Ishikawa (cell line): ENCODE measurements around the gene UBE2L3.

ENCODE experiments used
- CEBPB ChIP-seq: IDR thresholded peaks from 2 replicates; pipeline ENCODE4 v1.6.1; 2012
- EP300 ChIP-seq: IDR thresholded peaks from 2 replicates; pipeline ENCODE4 v1.6.1; 2012; ENCODE audit warnings: borderline replicate concordance
- RAD21 ChIP-seq: IDR thresholded peaks from 2 replicates; pipeline ENCODE4 v1.6.1; 2012; ENCODE audit warnings: low read depth
- TCF12 ChIP-seq: IDR thresholded peaks from 2 replicates; pipeline ENCODE4 v1.6.1; 2012; ENCODE audit warnings: low read depth
- YY1 ChIP-seq: IDR thresholded peaks from 2 replicates; pipeline ENCODE4 v1.6.1; 2012; ENCODE audit warnings: low read depth
- TF ChIP-seq, protein P1 (sequence below): IDR thresholded peaks from 2 replicates; pipeline ENCODE4 v1.6.1; 2012
- TF ChIP-seq, protein P2 (sequence below): IDR thresholded peaks from 2 replicates; pipeline ENCODE4 v1.6.1; 2012

DNA sequence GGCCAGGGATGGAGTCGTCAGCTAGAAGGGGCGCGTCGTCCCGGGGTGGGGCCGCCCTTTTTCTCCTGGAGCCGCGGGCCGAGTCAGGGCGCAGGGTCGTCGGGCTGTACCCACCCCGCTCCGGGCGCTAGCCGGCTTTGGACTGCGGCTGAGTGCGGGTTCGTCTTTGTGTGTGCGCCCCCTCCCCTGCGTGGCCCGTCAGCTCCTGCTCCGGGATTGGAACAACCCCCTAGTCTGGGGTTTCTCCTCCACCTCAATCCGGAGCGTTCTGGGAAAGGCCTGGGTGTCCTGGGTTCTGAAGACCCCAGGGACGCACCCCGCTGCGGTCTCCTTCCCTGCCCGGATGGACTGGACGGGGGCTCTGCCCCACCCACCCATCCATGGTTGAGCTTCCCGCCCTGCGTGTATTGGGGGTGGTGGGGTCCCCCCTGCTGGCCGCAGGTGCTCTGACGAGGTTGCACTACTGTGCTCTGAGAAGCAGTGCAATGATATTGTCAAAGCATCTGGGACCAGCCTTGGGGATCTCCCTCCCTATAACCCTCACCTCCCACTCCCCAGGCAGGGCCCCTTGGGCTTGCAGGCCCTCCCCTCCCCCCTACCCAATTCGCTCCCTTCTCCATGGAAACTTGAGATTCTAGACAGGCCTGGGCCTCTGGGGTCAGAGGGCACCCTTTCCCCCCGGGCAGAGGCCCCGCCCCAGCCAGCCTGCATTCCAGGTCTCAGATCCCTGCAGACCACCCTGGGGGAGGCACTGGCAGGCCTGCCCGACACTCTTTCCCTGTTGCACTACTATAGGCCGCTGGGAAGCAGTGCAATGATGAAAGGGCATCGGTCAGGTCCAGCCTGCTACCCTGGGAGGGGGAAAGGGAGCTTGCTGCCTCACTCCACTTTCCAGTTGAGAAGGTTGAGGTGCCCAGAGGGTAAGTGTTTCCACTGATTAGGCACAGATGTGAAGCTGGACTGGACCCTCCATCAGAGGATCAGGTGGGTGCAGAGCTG, 85.3 kb downstream of the UBE2L3 start:
- no peak for TF ChIP-seq RAD21
- no peak for TF ChIP-seq EP300
- TF ChIP-seq CEBPB, result no peak
- TF ChIP-seq, protein P1, sequence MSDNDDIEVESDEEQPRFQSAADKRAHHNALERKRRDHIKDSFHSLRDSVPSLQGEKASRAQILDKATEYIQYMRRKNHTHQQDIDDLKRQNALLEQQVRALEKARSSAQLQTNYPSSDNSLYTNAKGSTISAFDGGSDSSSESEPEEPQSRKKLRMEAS, result no peak
- TF ChIP-seq TCF12, result no peak
- TF ChIP-seq YY1, result no peak
- TF ChIP-seq, protein P2, sequence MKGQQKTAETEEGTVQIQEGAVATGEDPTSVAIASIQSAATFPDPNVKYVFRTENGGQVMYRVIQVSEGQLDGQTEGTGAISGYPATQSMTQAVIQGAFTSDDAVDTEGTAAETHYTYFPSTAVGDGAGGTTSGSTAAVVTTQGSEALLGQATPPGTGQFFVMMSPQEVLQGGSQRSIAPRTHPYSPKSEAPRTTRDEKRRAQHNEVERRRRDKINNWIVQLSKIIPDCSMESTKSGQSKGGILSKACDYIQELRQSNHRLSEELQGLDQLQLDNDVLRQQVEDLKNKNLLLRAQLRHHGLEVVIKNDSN, result no peak
